Measurements from ENCODE around the gene ITM2C. TPM values are rescaled to one million over a fixed set of nuclear protein-coding genes. Genes with fewer than 3 reads are reported as not detected.

Gene ITM2C
- total RNA-seq, 2 experiments from 2014 or later, result 43.2 to 43.4 TPM

- H3K4me1 Mint-ChIP-seq (ENCODE audit: low read depth), result peaks cover 62% of the 10 kb centered on the region
- peak; percentile 76 for DNase-seq
- ChIA-PET CTCF (interaction anchor here (0.8 to 11.4 kb wide), 15 partner anchors 10 to 102 kb away, joined by 3 to 181 read pairs (median 6); no protein-coding TSS in a partner anchor), POLR2A (interaction anchor here (0.6 to 10.0 kb wide), 16 partner anchors 13 to 67 kb away, joined by 3 to 86 read pairs (median 4); no protein-coding TSS in a partner anchor)
- intact Hi-C loops (cut with micrococcal nuclease), result loop anchor here (2.0 kb wide), 3 partner anchors 19 to 59 kb away; no protein-coding TSS in a partner anchor
- H3K4me3 Mint-ChIP-seq, result peak overlapping the region; percentile 74
- peaks cover 5% of the 10 kb centered on the region for H3K36me3 Mint-ChIP-seq (ENCODE audit: low read depth)
- peak overlapping the region; percentile 98 for H3K27ac Mint-ChIP-seq
- peak; percentile 47 for ATAC-seq
- no peaks in the 10 kb centered on the region for H3K27me3 Mint-ChIP-seq
- no peaks in the 10 kb centered on the region for H3K9me3 Mint-ChIP-seq
- peak; percentile 40 for TF ChIP-seq CTCF (IDR thresholded peaks at IDR 0.05)
Measured at GRCh38 chr2:230925879-230926765, 61.4 kb downstream of the ITM2C start.

- H3K27me3 Mint-ChIP-seq, result peaks cover 2% of the 10 kb centered on the region
- ATAC-seq (no peak), DNase-seq (peak; percentile 22)
- TF ChIP-seq CTCF (IDR thresholded peaks at IDR 0.05), result no peak
- ChIA-PET CTCF (interaction anchor here (1.1 to 11.4 kb wide), 12 partner anchors 8 to 125 kb away, joined by 3 to 181 read pairs (median 4); no protein-coding TSS in a partner anchor), POLR2A (interaction anchor here (0.8 to 10.0 kb wide), 7 partner anchors 11 to 57 kb away, joined by 3 to 86 read pairs (median 3); no protein-coding TSS in a partner anchor)
- peaks cover 63% of the 10 kb centered on the region for H3K4me1 Mint-ChIP-seq (ENCODE audit: low read depth)
- intact Hi-C loops (cut with micrococcal nuclease), result no loop called here
- no peak overlapping the region for H3K4me3 Mint-ChIP-seq
- H3K36me3 Mint-ChIP-seq (ENCODE audit: low read depth), result peaks cover 5% of the 10 kb centered on the region
- peak overlapping the region; percentile 41 for H3K27ac Mint-ChIP-seq
- H3K9me3 Mint-ChIP-seq, result no peaks in the 10 kb centered on the region
Measured at GRCh38 chr2:230927711-230928341, 63.1 kb downstream of the ITM2C start.

Other genes with a start within 250 kb of the ITM2C start
- gene CAB39, start 152.1 kb upstream of the ITM2C start, total RNA-seq, result 100 to 1,000 TPM; 119 to 120 TPM
- 1 to 10 TPM; 5.0 to 5.3 TPM for gene GPR55, start 60.3 kb downstream of the ITM2C start, total RNA-seq
- gene SPATA3, start 131.2 kb downstream of the ITM2C start, total RNA-seq, result under 1 TPM; 0.59 to 0.76 TPM
- gene C2orf72, start 172.6 kb downstream of the ITM2C start, total RNA-seq, result 1 to 10 TPM; 2.6 to 5.1 TPM
- gene PSMD1, start 191.9 kb downstream of the ITM2C start, total RNA-seq, result 100 to 1,000 TPM; 106 to 114 TPM